ENCODE measurements around the gene ATP1A2. TPM values are rescaled to one million over a fixed set of nuclear protein-coding genes. Genes with fewer than 3 reads are reported as not detected.
"Not testable (repeated sequence)": the region's sequence is repeated elsewhere in the genome, so short reads cannot be mapped to it uniquely, and the experiment has no call there.

The ATP1A2 gene
- total and polyA plus RNA-seq, 2 experiments from 2014 or later, result 4.9 to 17.7 TPM

DNA sequence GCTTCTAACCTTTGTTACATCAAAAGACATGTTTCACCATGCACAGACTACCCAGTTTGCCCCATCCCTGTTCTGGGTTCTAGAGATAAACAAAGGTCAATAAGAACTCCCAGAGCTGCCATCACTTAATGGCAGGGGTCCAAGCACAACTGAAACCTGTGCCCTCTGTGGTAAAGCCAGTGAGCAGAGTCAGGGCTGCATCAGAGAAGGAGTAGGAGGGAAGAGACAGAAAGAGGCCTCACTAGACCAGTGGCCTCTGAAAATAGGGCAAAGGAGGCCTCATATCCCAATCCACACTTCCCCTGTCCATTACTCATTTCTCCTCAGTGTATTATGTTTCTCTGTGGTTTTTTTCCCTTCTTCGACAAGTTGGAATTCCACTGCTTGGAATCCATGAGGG lies 10.2 kb downstream of the ATP1A2 start:
- Histone ChIP-seq H3F3A (replicated peaks; ENCODE audit: low read depth) (no peaks in the 10 kb centered on the region), H2AFZ (no peak overlapping the region), H3K27me3 (ENCODE audit: insufficient read depth) (no peaks in the 10 kb centered on the region), H3K4me2 (no peak overlapping the region), H3K27ac (ENCODE audit: low read depth) (no peak overlapping the region), H3K4me1 (ENCODE audit: insufficient read depth) (no peaks in the 10 kb centered on the region), H3K9me2 (ENCODE audit: insufficient read depth) (no peaks in the 10 kb centered on the region), H4K20me1 (replicated peaks; ENCODE audit: insufficient read depth) (no peaks in the 10 kb centered on the region), H3K36me3 (ENCODE audit: insufficient read depth) (no peaks in the 10 kb centered on the region), H3K4me3 (no peak overlapping the region), H3K79me2 (replicated peaks; ENCODE audit: insufficient read depth) (no peaks in the 10 kb centered on the region)
- peaks cover 1% of the 10 kb centered on the region for H3K27me3 Mint-ChIP-seq (ENCODE audit: insufficient read depth, low read depth, poor library complexity)
- peaks cover 96% of the 10 kb centered on the region for H3K36me3 Mint-ChIP-seq (ENCODE audit: low read depth)
- H3K9me3 Mint-ChIP-seq, result no peaks in the 10 kb centered on the region
- peaks cover 16% of the 10 kb centered on the region for H3K4me1 Mint-ChIP-seq
- DNase-seq (ENCODE audit: low spot score), result no peak
- TF ChIP-seq, protein P1, sequence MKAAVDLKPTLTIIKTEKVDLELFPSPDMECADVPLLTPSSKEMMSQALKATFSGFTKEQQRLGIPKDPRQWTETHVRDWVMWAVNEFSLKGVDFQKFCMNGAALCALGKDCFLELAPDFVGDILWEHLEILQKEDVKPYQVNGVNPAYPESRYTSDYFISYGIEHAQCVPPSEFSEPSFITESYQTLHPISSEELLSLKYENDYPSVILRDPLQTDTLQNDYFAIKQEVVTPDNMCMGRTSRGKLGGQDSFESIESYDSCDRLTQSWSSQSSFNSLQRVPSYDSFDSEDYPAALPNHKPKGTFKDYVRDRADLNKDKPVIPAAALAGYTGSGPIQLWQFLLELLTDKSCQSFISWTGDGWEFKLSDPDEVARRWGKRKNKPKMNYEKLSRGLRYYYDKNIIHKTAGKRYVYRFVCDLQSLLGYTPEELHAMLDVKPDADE (IDR thresholded peaks at IDR 0.05), result no peak
- TF ChIP-seq, protein P2, sequence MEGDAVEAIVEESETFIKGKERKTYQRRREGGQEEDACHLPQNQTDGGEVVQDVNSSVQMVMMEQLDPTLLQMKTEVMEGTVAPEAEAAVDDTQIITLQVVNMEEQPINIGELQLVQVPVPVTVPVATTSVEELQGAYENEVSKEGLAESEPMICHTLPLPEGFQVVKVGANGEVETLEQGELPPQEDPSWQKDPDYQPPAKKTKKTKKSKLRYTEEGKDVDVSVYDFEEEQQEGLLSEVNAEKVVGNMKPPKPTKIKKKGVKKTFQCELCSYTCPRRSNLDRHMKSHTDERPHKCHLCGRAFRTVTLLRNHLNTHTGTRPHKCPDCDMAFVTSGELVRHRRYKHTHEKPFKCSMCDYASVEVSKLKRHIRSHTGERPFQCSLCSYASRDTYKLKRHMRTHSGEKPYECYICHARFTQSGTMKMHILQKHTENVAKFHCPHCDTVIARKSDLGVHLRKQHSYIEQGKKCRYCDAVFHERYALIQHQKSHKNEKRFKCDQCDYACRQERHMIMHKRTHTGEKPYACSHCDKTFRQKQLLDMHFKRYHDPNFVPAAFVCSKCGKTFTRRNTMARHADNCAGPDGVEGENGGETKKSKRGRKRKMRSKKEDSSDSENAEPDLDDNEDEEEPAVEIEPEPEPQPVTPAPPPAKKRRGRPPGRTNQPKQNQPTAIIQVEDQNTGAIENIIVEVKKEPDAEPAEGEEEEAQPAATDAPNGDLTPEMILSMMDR (conservative IDR thresholded peaks at IDR 0.05; ENCODE audit: low read depth in 2 of 2), result no peak
- TF ChIP-seq EZH2phosphoT487 (IDR thresholded peaks at IDR 0.05; ENCODE audit: unreplicated experiment) (no peak), POLR2AphosphoS5 (IDR thresholded peaks at IDR 0.05; ENCODE audit: low read depth) (no peak), CREB1 (CRISPR knock-in tag; IDR thresholded peaks at IDR 0.05; ENCODE audit: low read depth) (no peak), EZH2 (IDR thresholded peaks at IDR 0.05; ENCODE audit: low read depth, unreplicated experiment) (no peak)
- TF ChIP-seq, protein P3, sequence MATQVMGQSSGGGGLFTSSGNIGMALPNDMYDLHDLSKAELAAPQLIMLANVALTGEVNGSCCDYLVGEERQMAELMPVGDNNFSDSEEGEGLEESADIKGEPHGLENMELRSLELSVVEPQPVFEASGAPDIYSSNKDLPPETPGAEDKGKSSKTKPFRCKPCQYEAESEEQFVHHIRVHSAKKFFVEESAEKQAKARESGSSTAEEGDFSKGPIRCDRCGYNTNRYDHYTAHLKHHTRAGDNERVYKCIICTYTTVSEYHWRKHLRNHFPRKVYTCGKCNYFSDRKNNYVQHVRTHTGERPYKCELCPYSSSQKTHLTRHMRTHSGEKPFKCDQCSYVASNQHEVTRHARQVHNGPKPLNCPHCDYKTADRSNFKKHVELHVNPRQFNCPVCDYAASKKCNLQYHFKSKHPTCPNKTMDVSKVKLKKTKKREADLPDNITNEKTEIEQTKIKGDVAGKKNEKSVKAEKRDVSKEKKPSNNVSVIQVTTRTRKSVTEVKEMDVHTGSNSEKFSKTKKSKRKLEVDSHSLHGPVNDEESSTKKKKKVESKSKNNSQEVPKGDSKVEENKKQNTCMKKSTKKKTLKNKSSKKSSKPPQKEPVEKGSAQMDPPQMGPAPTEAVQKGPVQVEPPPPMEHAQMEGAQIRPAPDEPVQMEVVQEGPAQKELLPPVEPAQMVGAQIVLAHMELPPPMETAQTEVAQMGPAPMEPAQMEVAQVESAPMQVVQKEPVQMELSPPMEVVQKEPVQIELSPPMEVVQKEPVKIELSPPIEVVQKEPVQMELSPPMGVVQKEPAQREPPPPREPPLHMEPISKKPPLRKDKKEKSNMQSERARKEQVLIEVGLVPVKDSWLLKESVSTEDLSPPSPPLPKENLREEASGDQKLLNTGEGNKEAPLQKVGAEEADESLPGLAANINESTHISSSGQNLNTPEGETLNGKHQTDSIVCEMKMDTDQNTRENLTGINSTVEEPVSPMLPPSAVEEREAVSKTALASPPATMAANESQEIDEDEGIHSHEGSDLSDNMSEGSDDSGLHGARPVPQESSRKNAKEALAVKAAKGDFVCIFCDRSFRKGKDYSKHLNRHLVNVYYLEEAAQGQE (IDR thresholded peaks at IDR 0.05; ENCODE audit: unreplicated experiment), result no peak
- TF ChIP-seq, protein P4, sequence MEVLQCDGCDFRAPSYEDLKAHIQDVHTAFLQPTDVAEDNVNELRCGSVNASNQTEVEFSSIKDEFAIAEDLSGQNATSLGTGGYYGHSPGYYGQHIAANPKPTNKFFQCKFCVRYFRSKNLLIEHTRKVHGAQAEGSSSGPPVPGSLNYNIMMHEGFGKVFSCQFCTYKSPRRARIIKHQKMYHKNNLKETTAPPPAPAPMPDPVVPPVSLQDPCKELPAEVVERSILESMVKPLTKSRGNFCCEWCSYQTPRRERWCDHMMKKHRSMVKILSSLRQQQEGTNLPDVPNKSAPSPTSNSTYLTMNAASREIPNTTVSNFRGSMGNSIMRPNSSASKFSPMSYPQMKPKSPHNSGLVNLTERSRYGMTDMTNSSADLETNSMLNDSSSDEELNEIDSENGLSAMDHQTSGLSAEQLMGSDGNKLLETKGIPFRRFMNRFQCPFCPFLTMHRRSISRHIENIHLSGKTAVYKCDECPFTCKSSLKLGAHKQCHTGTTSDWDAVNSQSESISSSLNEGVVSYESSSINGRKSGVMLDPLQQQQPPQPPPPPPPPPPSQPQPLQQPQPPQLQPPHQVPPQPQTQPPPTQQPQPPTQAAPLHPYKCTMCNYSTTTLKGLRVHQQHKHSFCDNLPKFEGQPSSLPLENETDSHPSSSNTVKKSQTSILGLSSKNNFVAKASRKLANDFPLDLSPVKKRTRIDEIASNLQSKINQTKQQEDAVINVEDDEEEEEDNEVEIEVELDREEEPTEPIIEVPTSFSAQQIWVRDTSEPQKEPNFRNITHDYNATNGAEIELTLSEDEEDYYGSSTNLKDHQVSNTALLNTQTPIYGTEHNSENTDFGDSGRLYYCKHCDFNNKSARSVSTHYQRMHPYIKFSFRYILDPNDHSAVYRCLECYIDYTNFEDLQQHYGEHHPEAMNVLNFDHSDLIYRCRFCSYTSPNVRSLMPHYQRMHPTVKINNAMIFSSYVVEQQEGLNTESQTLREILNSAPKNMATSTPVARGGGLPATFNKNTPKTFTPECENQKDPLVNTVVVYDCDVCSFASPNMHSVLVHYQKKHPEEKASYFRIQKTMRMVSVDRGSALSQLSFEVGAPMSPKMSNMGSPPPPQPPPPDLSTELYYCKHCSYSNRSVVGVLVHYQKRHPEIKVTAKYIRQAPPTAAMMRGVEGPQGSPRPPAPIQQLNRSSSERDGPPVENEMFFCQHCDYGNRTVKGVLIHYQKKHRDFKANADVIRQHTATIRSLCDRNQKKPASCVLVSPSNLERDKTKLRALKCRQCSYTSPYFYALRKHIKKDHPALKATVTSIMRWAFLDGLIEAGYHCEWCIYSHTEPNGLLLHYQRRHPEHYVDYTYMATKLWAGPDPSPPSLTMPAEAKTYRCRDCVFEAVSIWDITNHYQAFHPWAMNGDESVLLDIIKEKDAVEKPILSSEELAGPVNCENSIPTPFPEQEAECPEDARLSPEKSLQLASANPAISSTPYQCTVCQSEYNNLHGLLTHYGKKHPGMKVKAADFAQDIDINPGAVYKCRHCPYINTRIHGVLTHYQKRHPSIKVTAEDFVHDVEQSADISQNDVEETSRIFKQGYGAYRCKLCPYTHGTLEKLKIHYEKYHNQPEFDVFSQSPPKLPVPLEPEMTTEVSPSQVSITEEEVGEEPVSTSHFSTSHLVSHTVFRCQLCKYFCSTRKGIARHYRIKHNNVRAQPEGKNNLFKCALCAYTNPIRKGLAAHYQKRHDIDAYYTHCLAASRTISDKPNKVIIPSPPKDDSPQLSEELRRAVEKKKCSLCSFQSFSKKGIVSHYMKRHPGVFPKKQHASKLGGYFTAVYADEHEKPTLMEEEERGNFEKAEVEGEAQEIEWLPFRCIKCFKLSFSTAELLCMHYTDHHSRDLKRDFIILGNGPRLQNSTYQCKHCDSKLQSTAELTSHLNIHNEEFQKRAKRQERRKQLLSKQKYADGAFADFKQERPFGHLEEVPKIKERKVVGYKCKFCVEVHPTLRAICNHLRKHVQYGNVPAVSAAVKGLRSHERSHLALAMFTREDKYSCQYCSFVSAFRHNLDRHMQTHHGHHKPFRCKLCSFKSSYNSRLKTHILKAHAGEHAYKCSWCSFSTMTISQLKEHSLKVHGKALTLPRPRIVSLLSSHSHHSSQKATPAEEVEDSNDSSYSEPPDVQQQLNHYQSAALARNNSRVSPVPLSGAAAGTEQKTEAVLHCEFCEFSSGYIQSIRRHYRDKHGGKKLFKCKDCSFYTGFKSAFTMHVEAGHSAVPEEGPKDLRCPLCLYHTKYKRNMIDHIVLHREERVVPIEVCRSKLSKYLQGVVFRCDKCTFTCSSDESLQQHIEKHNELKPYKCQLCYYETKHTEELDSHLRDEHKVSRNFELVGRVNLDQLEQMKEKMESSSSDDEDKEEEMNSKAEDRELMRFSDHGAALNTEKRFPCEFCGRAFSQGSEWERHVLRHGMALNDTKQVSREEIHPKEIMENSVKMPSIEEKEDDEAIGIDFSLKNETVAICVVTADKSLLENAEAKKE (CRISPR knock-in tag; IDR thresholded peaks at IDR 0.05), result no peak
- no peak for ATAC-seq
- H3K4me3 Mint-ChIP-seq, result no peak overlapping the region
- no peak overlapping the region for H3K27ac Mint-ChIP-seq

DNA sequence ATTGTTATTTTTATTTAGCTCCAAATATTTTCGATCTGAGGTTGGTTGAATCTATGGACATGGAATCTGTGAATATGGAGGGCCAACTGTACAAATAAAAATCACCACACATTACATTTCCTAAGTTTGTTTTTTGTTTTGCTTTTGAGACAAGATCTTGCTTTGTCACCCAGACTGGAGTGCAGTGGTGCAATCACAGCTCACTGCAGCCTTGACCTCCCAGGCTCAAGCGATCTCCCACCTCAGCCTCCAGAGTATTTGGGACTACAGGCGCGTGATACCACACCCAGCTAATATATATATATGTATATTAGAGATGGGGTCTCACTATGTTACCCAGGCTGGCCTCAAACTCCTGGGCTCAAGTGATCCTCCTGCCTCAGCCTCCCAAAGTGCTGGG lies 10.8 kb downstream of the ATP1A2 start:
- not testable (repeated sequence) for H3K27me3 ChIP-seq (ENCODE audit: insufficient read depth); H3K36me3 ChIP-seq (ENCODE audit: insufficient read depth); H3K27ac Mint-ChIP-seq; H4K20me1 ChIP-seq (replicated peaks; ENCODE audit: insufficient read depth); H3K79me2 ChIP-seq (replicated peaks; ENCODE audit: insufficient read depth); DNase-seq (ENCODE audit: low spot score); H3K4me1 ChIP-seq (ENCODE audit: insufficient read depth); H3K4me2 ChIP-seq; H3K27ac ChIP-seq (ENCODE audit: low read depth); H2AFZ ChIP-seq; H3K4me3 ChIP-seq; H3K9me3 Mint-ChIP-seq; H3K27me3 Mint-ChIP-seq (ENCODE audit: insufficient read depth, low read depth, poor library complexity); ATAC-seq; H3K9me2 ChIP-seq (ENCODE audit: insufficient read depth); H3F3A ChIP-seq (replicated peaks; ENCODE audit: low read depth); H3K4me3 Mint-ChIP-seq
- peaks cover 16% of the 10 kb centered on the region for H3K4me1 Mint-ChIP-seq
- H3K36me3 Mint-ChIP-seq (ENCODE audit: low read depth), result peaks cover 96% of the 10 kb centered on the region
